GM20431 (cell line): ENCODE results near the gene TIMP3.
"Not testable (repeated sequence)": the region's sequence is repeated elsewhere in the genome, so short reads cannot be mapped to it uniquely, and the experiment has no call there.

ENCODE experiments used
- in situ Hi-C: fragments of 300-500 bp; cut with MseI, MboI; formaldehyde crosslinking; loops from one replicate; pipeline ENCODE4 v1.15.0; 2020; ENCODE audit warnings: low sequenced_read_pairs; ENCODE audit not compliant: unreplicated experiment

TIMP3 gene

GRCh38 chr22:32801537-32802236 is at the start of gene TIMP3:
Gene TIMP3 (plus strand): TSS chr22:32801705. CDS start chr22:32802002, 297 bp downstream.
- in situ Hi-C loops: no loop called here

- in situ Hi-C loops: no loop called here
These were observed 49.2 kb upstream of the TIMP3 start for GRCh38 chr22:32752326-32752725.

GRCh38 chr22:32752816-32753520 is 48.5 kb upstream of the TIMP3 start:
- in situ Hi-C loops: no loop called here

- in situ Hi-C loops: no loop called here
These were observed 47.9 kb upstream of the TIMP3 start for GRCh38 chr22:32753591-32753990.

GRCh38 chr22:32754413-32755041 is 47.0 kb upstream of the TIMP3 start:
- in situ Hi-C loops: no loop called here

- in situ Hi-C loops: not testable (repeated sequence)
These were observed 44.3 kb upstream of the TIMP3 start for GRCh38 chr22:32757086-32757762.

- in situ Hi-C loops: no loop called here
These were observed 42.6 kb upstream of the TIMP3 start for GRCh38 chr22:32758866-32759385.

GRCh38 chr22:32760396-32760795 is 41.1 kb upstream of the TIMP3 start:
- in situ Hi-C loops: no loop called here

GRCh38 chr22:32760815-32761214 is 40.7 kb upstream of the TIMP3 start:
- in situ Hi-C loops: no loop called here

GRCh38 chr22:32761251-32761903 is 40.1 kb upstream of the TIMP3 start:
- in situ Hi-C loops: no loop called here

- in situ Hi-C loops: no loop called here
These were observed 37.0 kb upstream of the TIMP3 start for GRCh38 chr22:32764330-32765131.

GRCh38 chr22:32765132-32765618 is 36.3 kb upstream of the TIMP3 start:
- in situ Hi-C loops: no loop called here

- in situ Hi-C loops: no loop called here
These were observed 29.7 kb upstream of the TIMP3 start for GRCh38 chr22:32771756-32772155.

GRCh38 chr22:32775957-32776356 is 25.5 kb upstream of the TIMP3 start:
- in situ Hi-C loops: no loop called here

GRCh38 chr22:32776397-32776796 is 25.1 kb upstream of the TIMP3 start:
- in situ Hi-C loops: no loop called here

- in situ Hi-C loops: no loop called here
These were observed 24.7 kb upstream of the TIMP3 start for GRCh38 chr22:32776802-32777201.

- in situ Hi-C loops: no loop called here
These were observed 23.5 kb upstream of the TIMP3 start for GRCh38 chr22:32777987-32778386.

- in situ Hi-C loops: no loop called here
These were observed 20.7 kb upstream of the TIMP3 start for GRCh38 chr22:32780726-32781310.

GRCh38 chr22:32781695-32782094 is 19.8 kb upstream of the TIMP3 start:
- in situ Hi-C loops: no loop called here
